Hepatocyte (in vitro differentiated cells): ENCODE data around the gene UBE2J2. TPM values are rescaled to one million over a fixed set of nuclear protein-coding genes. Genes with fewer than 3 reads are reported as not detected.

ENCODE experiments used
- DNase-seq: peaks from one replicate; pipeline ENCODE4 v3.0.0-alpha.2; 2016; ENCODE audit warnings: low spot score
- H2AFZ ChIP-seq: fragments of 200-600 bp; sonication (generic); 2 replicates; pipeline ENCODE4 v1.6.0; 2016; ENCODE audit warnings: antibody characterized with exemption, mild to moderate bottlenecking
- H3K27ac ChIP-seq: fragments of 200-600 bp; sonication (generic); 2 replicates; pipeline ENCODE4 v1.5.1; 2016; ENCODE audit warnings: mild to moderate bottlenecking
- H3K27me3 ChIP-seq: fragments of 200-600 bp; sonication (generic); 2 replicates; pipeline ENCODE4 v1.6.1; 2016
- H3K36me3 ChIP-seq: fragments of 200-600 bp; sonication (generic); replicated peaks from 2 replicates; pipeline ENCODE4 v1.5.1; 2016; ENCODE audit warnings: low read depth; ENCODE audit not compliant: insufficient read depth
- H3K4me1 ChIP-seq: fragments of 200-600 bp; sonication (generic); 2 replicates; pipeline ENCODE4 v1.5.1; 2016; ENCODE audit warnings: mild to moderate bottlenecking, moderate library complexity; ENCODE audit not compliant: insufficient read depth
- H3K4me2 ChIP-seq: fragments of 200-600 bp; sonication (generic); 2 replicates; pipeline ENCODE4 v1.6.0; 2016
- H3K4me3 ChIP-seq: fragments of 200-600 bp; sonication (generic); 2 replicates; pipeline ENCODE4 v1.5.1; 2016; ENCODE audit warnings: mild to moderate bottlenecking
- H3K79me2 ChIP-seq: fragments of 200-600 bp; sonication (generic); 2 replicates; pipeline ENCODE4 v1.6.0; 2017; ENCODE audit warnings: mild to moderate bottlenecking
- H3K9me2 ChIP-seq: fragments of 200-600 bp; sonication (generic); replicated peaks from 2 replicates; pipeline ENCODE4 v1.6.0; 2017; ENCODE audit warnings: mild to moderate bottlenecking; ENCODE audit not compliant: insufficient read depth
- H3K9me3 ChIP-seq: fragments of 200-600 bp; sonication (generic); 2 replicates; pipeline ENCODE4 v1.5.1; 2016; ENCODE audit warnings: low read depth, mild to moderate bottlenecking
- H4K20me1 ChIP-seq: fragments of 200-600 bp; sonication (generic); 2 replicates; pipeline ENCODE4 v1.6.0; 2016; ENCODE audit warnings: mild to moderate bottlenecking; ENCODE audit not compliant: insufficient read depth, poor library complexity, severe bottlenecking
- EZH2 ChIP-seq: fragments of 200-600 bp; sonication (generic); IDR thresholded peaks from 2 replicates; pipeline ENCODE4 v1.6.1; 2016; ENCODE audit warnings: antibody characterized with exemption, mild to moderate bottlenecking, borderline replicate concordance
- EZH2phosphoT487 ChIP-seq: fragments of 200-600 bp; sonication (generic); IDR thresholded peaks from one replicate; pipeline ENCODE4 v1.6.1; 2018; ENCODE audit warnings: antibody characterized with exemption, mild to moderate bottlenecking, low read depth, moderate library complexity; ENCODE audit not compliant: unreplicated experiment, severe bottlenecking
- WGBS: methylation state at CpG from one replicate; pipeline ENCODE4 v1.1.6; 2016; ENCODE audit warnings: low lambda C conversion rate; ENCODE audit errors: missing lambda C conversion rate; 5-methylcytosine and 5-hydroxymethylcytosine counted together
- polyA plus RNA-seq: library from polyadenylated mRNA; unstranded; fragments of >200 nt; fragmentation: Nextera tagmentation; extraction: Ambion mirVana; gene quantifications from 2 replicates; pipeline ENCODE4 v1.2.1, GENCODE V29; 2016
- total RNA-seq: library from RNA; depleted of rRNA; stranded (reverse); fragments of >200 nt; gene quantifications from 2 replicates; pipeline ENCODE4 v1.2.3, GENCODE V29; 2014
- TF ChIP-seq, protein P1 (sequence below): fragments of 200-600 bp; sonication (generic); IDR thresholded peaks from 2 replicates; pipeline ENCODE4 v1.5.1; 2016; ENCODE audit warnings: antibody characterized with exemption, mild to moderate bottlenecking; ENCODE audit not compliant: poor library complexity

Gene UBE2J2
- total and polyA plus RNA-seq, 2 experiments from 2014 or later: 31.7 to 66.7 TPM

DNA sequence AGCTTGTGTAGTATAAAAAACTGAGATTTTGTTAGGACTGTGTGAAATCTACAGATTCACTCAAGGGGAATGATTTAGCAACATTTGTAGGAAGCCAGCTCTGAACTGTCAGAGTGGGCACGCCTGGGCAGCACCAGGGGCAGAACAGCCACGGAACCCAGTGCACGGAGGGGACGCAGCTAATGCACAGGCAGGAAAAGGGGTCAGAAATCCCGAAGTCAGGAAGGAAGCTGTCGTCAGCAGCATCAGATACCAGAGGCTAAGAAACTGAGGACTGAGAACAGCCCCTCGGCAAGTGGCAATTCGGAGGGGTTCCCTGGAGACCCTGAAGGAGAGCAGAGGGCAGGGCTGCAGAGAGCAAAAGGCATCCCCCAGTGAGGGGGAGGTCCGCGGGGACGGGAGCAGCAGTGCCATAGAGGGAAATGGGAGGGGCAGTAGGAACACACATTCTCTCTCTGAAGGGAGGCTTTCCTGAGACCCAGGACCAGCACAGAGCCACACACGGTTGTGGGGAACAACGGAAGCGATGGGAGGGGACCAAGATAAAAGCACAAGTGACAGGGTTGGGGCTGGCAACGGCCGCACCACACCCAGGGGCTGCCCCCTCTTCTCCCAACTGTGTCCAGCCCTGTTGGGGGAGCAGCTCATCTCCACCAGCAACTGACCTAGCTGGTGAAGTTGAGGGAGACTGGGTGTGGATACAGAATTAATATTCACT is 12.7 kb downstream of the UBE2J2 start:
- 93% methylated on average over 16 of the region's 16 CpGs for WGBS
- peaks cover 21% of the 10 kb centered on the region for H3K79me2 ChIP-seq
- no peaks in the 10 kb centered on the region for H3K36me3 ChIP-seq

DNA sequence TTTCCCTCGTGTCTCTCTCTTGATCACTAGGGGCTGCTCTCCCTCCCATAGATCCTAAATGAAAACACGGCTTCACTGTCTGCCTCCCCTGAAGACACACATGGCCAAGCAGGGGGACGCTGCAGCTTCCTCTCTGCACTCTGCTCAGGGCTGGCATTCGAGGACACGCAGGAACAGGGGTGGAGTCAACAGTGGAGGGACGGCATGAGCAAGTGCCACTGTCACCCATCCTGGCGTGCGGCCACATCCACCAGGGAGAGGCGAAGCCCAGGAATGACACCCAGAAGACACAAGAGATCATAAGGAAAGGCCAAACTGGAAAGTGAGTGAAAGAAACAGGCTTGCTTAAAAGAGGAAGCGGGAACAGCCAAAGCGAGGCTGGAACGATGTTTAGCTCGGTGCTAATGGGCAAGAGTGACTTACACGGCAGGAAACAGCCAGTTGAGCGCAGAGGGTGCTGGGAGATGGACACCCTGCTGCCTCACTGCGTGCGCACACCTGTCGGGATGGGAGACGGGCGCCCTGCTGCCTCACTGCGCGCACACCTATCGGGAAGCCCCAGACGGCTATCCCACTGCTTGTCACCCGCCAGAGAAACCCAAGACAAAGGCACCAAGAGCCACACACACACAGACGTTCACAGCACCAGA is 13.6 kb downstream of the UBE2J2 start:
- H3K9me3 ChIP-seq: no peaks in the 10 kb centered on the region
- H3K9me2 ChIP-seq: no peaks in the 10 kb centered on the region
- no peak overlapping the region for H2AFZ ChIP-seq
- H3K27ac ChIP-seq: no peak overlapping the region
- no peaks in the 10 kb centered on the region for H3K4me1 ChIP-seq
- no peak for TF ChIP-seq EZH2
- TF ChIP-seq EZH2phosphoT487: no peak
- TF ChIP-seq, protein P1, sequence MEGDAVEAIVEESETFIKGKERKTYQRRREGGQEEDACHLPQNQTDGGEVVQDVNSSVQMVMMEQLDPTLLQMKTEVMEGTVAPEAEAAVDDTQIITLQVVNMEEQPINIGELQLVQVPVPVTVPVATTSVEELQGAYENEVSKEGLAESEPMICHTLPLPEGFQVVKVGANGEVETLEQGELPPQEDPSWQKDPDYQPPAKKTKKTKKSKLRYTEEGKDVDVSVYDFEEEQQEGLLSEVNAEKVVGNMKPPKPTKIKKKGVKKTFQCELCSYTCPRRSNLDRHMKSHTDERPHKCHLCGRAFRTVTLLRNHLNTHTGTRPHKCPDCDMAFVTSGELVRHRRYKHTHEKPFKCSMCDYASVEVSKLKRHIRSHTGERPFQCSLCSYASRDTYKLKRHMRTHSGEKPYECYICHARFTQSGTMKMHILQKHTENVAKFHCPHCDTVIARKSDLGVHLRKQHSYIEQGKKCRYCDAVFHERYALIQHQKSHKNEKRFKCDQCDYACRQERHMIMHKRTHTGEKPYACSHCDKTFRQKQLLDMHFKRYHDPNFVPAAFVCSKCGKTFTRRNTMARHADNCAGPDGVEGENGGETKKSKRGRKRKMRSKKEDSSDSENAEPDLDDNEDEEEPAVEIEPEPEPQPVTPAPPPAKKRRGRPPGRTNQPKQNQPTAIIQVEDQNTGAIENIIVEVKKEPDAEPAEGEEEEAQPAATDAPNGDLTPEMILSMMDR: no peak
- WGBS: 95% methylated on average over 26 of the region's 26 CpGs
- H3K4me3 ChIP-seq: no peak overlapping the region
- no peak for DNase-seq
- peaks cover 18% of the 10 kb centered on the region for H3K79me2 ChIP-seq
- no peaks in the 10 kb centered on the region for H3K36me3 ChIP-seq
- H3K27me3 ChIP-seq: no peaks in the 10 kb centered on the region
- no peak overlapping the region for H3K4me2 ChIP-seq
- peaks cover 15% of the 10 kb centered on the region for H4K20me1 ChIP-seq

More for the DNA sequence above, 12.7 kb downstream of the UBE2J2 start:
- no peak overlapping the region for H3K4me2 ChIP-seq
- H3K9me2 ChIP-seq: no peaks in the 10 kb centered on the region
- TF ChIP-seq EZH2 (no peak), EZH2phosphoT487 (no peak)
- TF ChIP-seq, protein P1: no peak
- H4K20me1 ChIP-seq: peaks cover 15% of the 10 kb centered on the region
- no peaks in the 10 kb centered on the region for H3K9me3 ChIP-seq
- H3K27me3 ChIP-seq: no peaks in the 10 kb centered on the region
- H2AFZ ChIP-seq: no peak overlapping the region
- no peak overlapping the region for H3K4me3 ChIP-seq
- no peaks in the 10 kb centered on the region for H3K4me1 ChIP-seq
- H3K27ac ChIP-seq: no peak overlapping the region
- no peak for DNase-seq

DNA sequence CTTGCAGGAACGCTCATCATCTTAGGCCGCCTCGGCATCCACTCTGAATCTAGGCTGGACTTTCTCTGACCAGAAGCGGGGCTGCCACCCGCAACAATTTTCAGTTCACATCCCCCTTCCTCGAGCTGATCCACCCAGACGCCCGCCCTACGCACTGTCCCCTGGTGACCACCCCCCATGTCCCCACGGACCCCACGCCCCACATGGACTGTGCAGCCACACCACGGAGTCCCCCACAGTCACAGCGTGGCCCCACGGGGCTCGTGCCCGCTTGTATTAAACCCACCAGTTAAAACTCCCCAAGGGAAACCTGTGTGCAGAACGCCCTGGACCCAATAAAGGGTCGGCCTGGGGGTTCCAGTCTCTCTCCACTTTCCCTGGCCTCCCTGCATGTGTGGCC is 14.1 kb downstream of the UBE2J2 start:
- H3K4me2 ChIP-seq: no peak overlapping the region
- DNase-seq: no peak
- TF ChIP-seq EZH2phosphoT487: no peak
- TF ChIP-seq, protein P1: no peak
- TF ChIP-seq EZH2: no peak
- no peak overlapping the region for H3K4me3 ChIP-seq
- no peaks in the 10 kb centered on the region for H3K9me2 ChIP-seq
- peaks cover 12% of the 10 kb centered on the region for H4K20me1 ChIP-seq
- peaks cover 14% of the 10 kb centered on the region for H3K79me2 ChIP-seq
- no peaks in the 10 kb centered on the region for H3K27me3 ChIP-seq
- no peak overlapping the region for H3K27ac ChIP-seq
- no peaks in the 10 kb centered on the region for H3K36me3 ChIP-seq
- H2AFZ ChIP-seq: no peak overlapping the region
- no peaks in the 10 kb centered on the region for H3K4me1 ChIP-seq
- no peaks in the 10 kb centered on the region for H3K9me3 ChIP-seq
- WGBS: 96% methylated on average over 13 of the region's 18 CpGs
